CD14-positive monocyte (primary cell): ENCODE measurements around the gene TMEM132C. TPM values are rescaled to one million over a fixed set of nuclear protein-coding genes. Genes with fewer than 3 reads are reported as not detected.

ENCODE experiments used
- DNase-seq, 3 donors: peaks; one replicate each; pipeline ENCODE4 v3.0.0-alpha.2; 2011 to 2022
- H2AFZ ChIP-seq: 2 replicates; pipeline ENCODE4 v1.6.0; 2012; ENCODE audit warnings: mild to moderate bottlenecking, low read depth, low read length, inconsistent platforms; ENCODE audit not compliant: insufficient read depth, poor library complexity, severe bottlenecking
- H3K27ac ChIP-seq, 2 donors: 1 replicate in 1 of 2; 2 replicates in 1 of 2; pipeline ENCODE4 v1.5.1; 2012 to 2013; ENCODE audit warnings: low read length in 2 of 2, control low read depth in 1 of 2, inconsistent platforms in 1 of 2, low read depth in 1 of 2, mild to moderate bottlenecking in 1 of 2
- H3K27me3 ChIP-seq, 2 donors: one replicate each; pipeline versions ENCODE4 v1.6.0 to v1.6.1; 2011 to 2013; ENCODE audit warnings: low read length in 2 of 2; ENCODE audit not compliant: control insufficient read depth in 2 of 2, insufficient read depth in 2 of 2
- H3K36me3 ChIP-seq, 2 donors: replicated peaks in 1 of 2; 1 replicate in 1 of 2; 2 replicates in 1 of 2; pipeline versions ENCODE4 v1.5.1 to v1.6.1; 2012 to 2013; ENCODE audit warnings: low read length in 2 of 2, control low read depth in 1 of 2, inconsistent platforms in 1 of 2, mild to moderate bottlenecking in 1 of 2; ENCODE audit not compliant: insufficient read depth in 2 of 2, control insufficient read depth in 1 of 2
- H3K4me1 ChIP-seq, 2 donors: 1 replicate in 1 of 2; 2 replicates in 1 of 2; pipeline versions ENCODE4 v1.5.1 to v1.6.1; 2012 to 2013; ENCODE audit warnings: low read length in 2 of 2, control low read depth in 1 of 2, inconsistent platforms in 1 of 2, mild to moderate bottlenecking in 1 of 2, moderate library complexity in 1 of 2; ENCODE audit not compliant: insufficient read depth in 2 of 2, control insufficient read depth in 1 of 2
- H3K4me2 ChIP-seq: replicated peaks from 2 replicates; pipeline ENCODE3; 2012; ENCODE audit warnings: low read length, moderate library complexity, mild to moderate bottlenecking; ENCODE audit not compliant: poor library complexity, severe bottlenecking; ENCODE audit errors: extremely low read depth
- H3K4me3 ChIP-seq, 3 experiments: fragments of 200-600 bp in 1 of 3; sonication (generic) in 1 of 3; replicated peaks in 1 of 3; 1 replicate in 2 of 3; 2 replicates in 1 of 3; pipeline ENCODE4 v1.5.1; 2011 to 2013; ENCODE audit warnings: low read length in 3 of 3, mild to moderate bottlenecking in 3 of 3, control low read depth in 2 of 3, low read depth in 2 of 3, inconsistent platforms in 1 of 3, moderate library complexity in 1 of 3
- H3K79me2 ChIP-seq: 2 replicates; pipeline ENCODE4 v1.6.0; 2012; ENCODE audit warnings: mild to moderate bottlenecking, control low read depth, inconsistent platforms, low read length, moderate library complexity; ENCODE audit not compliant: insufficient read depth
- H3K9ac ChIP-seq: 2 replicates; pipeline ENCODE4 v1.6.0; 2017; ENCODE audit warnings: low read length, mild to moderate bottlenecking; ENCODE audit not compliant: insufficient read depth, poor library complexity, severe bottlenecking
- H3K9me3 ChIP-seq, 2 donors: replicated peaks in 1 of 2; 1 replicate in 1 of 2; 2 replicates in 1 of 2; pipeline versions ENCODE4 v1.5.1 to v1.6.1; 2012 to 2013; ENCODE audit warnings: low read length in 2 of 2, control low read depth in 1 of 2; ENCODE audit not compliant: control insufficient read depth in 1 of 2, insufficient read depth in 1 of 2
- H4K20me1 ChIP-seq: 2 replicates; pipeline ENCODE4 v1.6.0; 2012; ENCODE audit warnings: mild to moderate bottlenecking, low read length, control low read depth, moderate library complexity; ENCODE audit not compliant: insufficient read depth
- H3K27ac Mint-ChIP-seq, 7 donors: one replicate each; pipeline ENCODE4 v1.8.0; 2020; ENCODE audit warnings: mild to moderate bottlenecking in 7 of 7, mixed read lengths in 7 of 7, moderate library complexity in 6 of 7, inconsistent platforms in 2 of 7
- H3K27me3 Mint-ChIP-seq, 3 donors: one replicate each; pipeline ENCODE4 v1.8.0; 2021 to 2022; ENCODE audit warnings: low read depth in 3 of 3, mild to moderate bottlenecking in 3 of 3, mixed read lengths in 3 of 3, moderate library complexity in 3 of 3, inconsistent platforms in 1 of 3
- H3K36me3 Mint-ChIP-seq, 2 donors: one replicate each; pipeline ENCODE4 v1.8.0; 2020; ENCODE audit warnings: mixed read lengths in 2 of 2, inconsistent platforms in 1 of 2, mild to moderate bottlenecking in 1 of 2
- H3K4me1 Mint-ChIP-seq: one replicate; pipeline ENCODE4 v1.8.0; 2020; ENCODE audit warnings: mild to moderate bottlenecking, mixed read lengths
- H3K4me3 Mint-ChIP-seq, 2 donors: one replicate each; pipeline ENCODE4 v1.8.0; 2020; ENCODE audit warnings: mild to moderate bottlenecking in 2 of 2, mixed read lengths in 2 of 2, moderate library complexity in 1 of 2
- H3K9me3 Mint-ChIP-seq, 7 donors: one replicate each; pipeline ENCODE4 v1.8.0; 2020 to 2022; ENCODE audit warnings: mixed read lengths in 7 of 7, mild to moderate bottlenecking in 6 of 7, moderate library complexity in 6 of 7, inconsistent platforms in 2 of 7
- WGBS: methylation state at CpG from one replicate; pipeline ENCODE4 v1.1.5; 2013; ENCODE audit warnings: missing lambda C conversion rate; ENCODE audit not compliant: insufficient coverage; 5-methylcytosine and 5-hydroxymethylcytosine counted together
- intact Hi-C, 2 donors: fragments of 100-400 bp; cut with micrococcal nuclease; formaldehyde crosslinking; loops; one replicate each; pipeline versions ENCODE4 v1.15.0 to v1.15.1; 2023
- polyA plus RNA-seq, 3 donors: library from polyadenylated mRNA; depleted of rRNA in 1 of 3; unstranded in 2 of 3; stranded (reverse) in 1 of 3; fragments of 300-500 nt in 2 of 3; fragments of >200 nt in 1 of 3; fragmentation: Illumina TruSeq in 2 of 3; gene quantifications; 1 replicate in 2 of 3; 2 replicates in 1 of 3; pipeline ENCODE4 v1.2.3, GENCODE V29; 2012 to 2021
- TF ChIP-seq, protein P1 (sequence below): fragments of 200-600 bp; IDR thresholded peaks from one replicate; pipeline ENCODE4 v1.8.0; 2022; ENCODE audit warnings: antibody characterized with exemption, mild to moderate bottlenecking

The TMEM132C gene
- polyA plus RNA-seq, 3 donors, result not detected

DNA sequence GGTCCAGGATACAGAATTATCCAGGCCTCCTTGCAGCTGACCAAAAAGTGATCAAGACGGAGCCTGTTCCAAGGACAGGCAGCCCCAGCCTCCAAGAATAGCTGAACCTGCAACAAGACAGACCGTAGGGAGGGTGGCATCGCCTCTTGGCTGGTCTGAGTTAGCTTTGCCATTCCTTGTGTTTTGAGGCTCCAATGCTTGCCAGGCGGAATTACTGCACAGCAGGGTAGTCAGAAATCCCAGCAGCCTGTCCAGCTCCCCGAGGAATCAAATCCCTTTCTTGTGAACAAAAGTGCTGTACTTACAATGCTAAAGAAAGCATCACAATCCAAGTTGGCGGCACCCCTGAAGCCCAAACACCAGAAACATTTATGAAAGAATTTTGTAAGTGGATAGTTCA lies 246.9 kb downstream of the TMEM132C start:
- WGBS, result 82% methylated on average over 5 of the region's 6 CpGs

DNA sequence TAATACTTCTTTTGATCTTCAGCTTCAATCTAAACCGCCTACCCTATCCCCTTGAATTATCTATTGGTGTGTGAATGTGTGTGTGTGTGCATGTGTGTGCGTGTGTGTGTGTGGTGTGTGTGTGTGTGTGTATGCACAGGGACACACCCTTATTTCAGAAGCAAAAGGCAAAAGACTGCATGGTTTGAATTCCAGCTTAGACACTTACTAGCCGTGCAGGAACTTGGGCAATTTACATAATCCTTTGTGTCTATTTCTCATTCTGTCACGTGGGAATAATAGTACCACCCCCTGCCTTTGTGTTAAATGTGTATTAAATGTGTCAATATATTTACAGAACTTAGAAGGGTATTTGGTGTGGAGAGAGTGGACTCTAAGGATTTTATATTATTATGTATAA lies 251.7 kb downstream of the TMEM132C start:
- no peak overlapping the region for H3K4me3 Mint-ChIP-seq
- no peak overlapping the region for H3K4me2 ChIP-seq
- H3K36me3 Mint-ChIP-seq, result no peaks in the 10 kb centered on the region
- TF ChIP-seq, protein P1, sequence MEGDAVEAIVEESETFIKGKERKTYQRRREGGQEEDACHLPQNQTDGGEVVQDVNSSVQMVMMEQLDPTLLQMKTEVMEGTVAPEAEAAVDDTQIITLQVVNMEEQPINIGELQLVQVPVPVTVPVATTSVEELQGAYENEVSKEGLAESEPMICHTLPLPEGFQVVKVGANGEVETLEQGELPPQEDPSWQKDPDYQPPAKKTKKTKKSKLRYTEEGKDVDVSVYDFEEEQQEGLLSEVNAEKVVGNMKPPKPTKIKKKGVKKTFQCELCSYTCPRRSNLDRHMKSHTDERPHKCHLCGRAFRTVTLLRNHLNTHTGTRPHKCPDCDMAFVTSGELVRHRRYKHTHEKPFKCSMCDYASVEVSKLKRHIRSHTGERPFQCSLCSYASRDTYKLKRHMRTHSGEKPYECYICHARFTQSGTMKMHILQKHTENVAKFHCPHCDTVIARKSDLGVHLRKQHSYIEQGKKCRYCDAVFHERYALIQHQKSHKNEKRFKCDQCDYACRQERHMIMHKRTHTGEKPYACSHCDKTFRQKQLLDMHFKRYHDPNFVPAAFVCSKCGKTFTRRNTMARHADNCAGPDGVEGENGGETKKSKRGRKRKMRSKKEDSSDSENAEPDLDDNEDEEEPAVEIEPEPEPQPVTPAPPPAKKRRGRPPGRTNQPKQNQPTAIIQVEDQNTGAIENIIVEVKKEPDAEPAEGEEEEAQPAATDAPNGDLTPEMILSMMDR, result no peak
- H3K79me2 ChIP-seq, result no peaks in the 10 kb centered on the region
- H3K27me3 Mint-ChIP-seq, result peaks cover 0 to 6% (median 3%) of the 10 kb centered on the region in 3 donors
- H3K36me3 ChIP-seq, result no peaks in the 10 kb centered on the region
- H3K27me3 ChIP-seq, result no peaks in the 10 kb centered on the region
- no CpG with 5 or more reads among the region's 4 CpGs for WGBS
- no peaks in the 10 kb centered on the region for H3K4me1 Mint-ChIP-seq
- no peak overlapping the region for H2AFZ ChIP-seq
- H3K27ac ChIP-seq, result no peak overlapping the region
- no peak overlapping the region for H3K9ac ChIP-seq
- no peak overlapping the region for H3K4me3 ChIP-seq
- peaks cover 3 to 19% (median 9%) of the 10 kb centered on the region in 7 donors for H3K9me3 Mint-ChIP-seq
- no peak overlapping the region for H3K27ac Mint-ChIP-seq
- no peaks in the 10 kb centered on the region for H3K4me1 ChIP-seq
- H3K9me3 ChIP-seq, result peaks cover 6 to 24% of the 10 kb centered on the region in 2 donors
- no peaks in the 10 kb centered on the region for H4K20me1 ChIP-seq
- no peak for DNase-seq
- intact Hi-C loops, result no loop called here

More for the DNA sequence above, 246.9 kb downstream of the TMEM132C start:
- no peak for DNase-seq
- Histone ChIP-seq H3K4me2 (no peak overlapping the region), H3K36me3 (no peaks in the 10 kb centered on the region), H3K4me1 (no peaks in the 10 kb centered on the region), H3K79me2 (no peaks in the 10 kb centered on the region), H3K4me3 (no peak overlapping the region), H3K27me3 (no peaks in the 10 kb centered on the region), H4K20me1 (no peaks in the 10 kb centered on the region), H3K9ac (no peak overlapping the region), H3K9me3 (peaks cover 39 to 55% of the 10 kb centered on the region in 2 donors), H3K27ac (no peak overlapping the region), H2AFZ (no peak overlapping the region)
- H3K4me1 Mint-ChIP-seq, result no peaks in the 10 kb centered on the region
- no peaks in the 10 kb centered on the region for H3K36me3 Mint-ChIP-seq
- H3K9me3 Mint-ChIP-seq, result peaks cover 20 to 42% (median 31%) of the 10 kb centered on the region in 7 donors
- no peak overlapping the region for H3K27ac Mint-ChIP-seq
- H3K27me3 Mint-ChIP-seq, result peaks cover 0 to 3% (median 2%) of the 10 kb centered on the region in 3 donors
- no peak overlapping the region for H3K4me3 Mint-ChIP-seq
- TF ChIP-seq, protein P1, result no peak
- intact Hi-C loops, result no loop called here
